Activated CD8-positive, alpha-beta memory T cell treated with anti-CD3 and anti-CD28 coated beads, Interleukin-2, amount 50 U/mL, for 1 hour (primary cell): Measurements from ENCODE around the gene PITPNC1.
"Not testable (repeated sequence)": the region's sequence is repeated elsewhere in the genome, so short reads cannot be mapped to it uniquely, and the experiment has no call there.

Experiments used
- DNase-seq: peaks from one replicate; pipeline ENCODE4 v3.0.0-alpha.2; 2020; ENCODE audit errors: extremely low read depth

Gene PITPNC1

DNA sequence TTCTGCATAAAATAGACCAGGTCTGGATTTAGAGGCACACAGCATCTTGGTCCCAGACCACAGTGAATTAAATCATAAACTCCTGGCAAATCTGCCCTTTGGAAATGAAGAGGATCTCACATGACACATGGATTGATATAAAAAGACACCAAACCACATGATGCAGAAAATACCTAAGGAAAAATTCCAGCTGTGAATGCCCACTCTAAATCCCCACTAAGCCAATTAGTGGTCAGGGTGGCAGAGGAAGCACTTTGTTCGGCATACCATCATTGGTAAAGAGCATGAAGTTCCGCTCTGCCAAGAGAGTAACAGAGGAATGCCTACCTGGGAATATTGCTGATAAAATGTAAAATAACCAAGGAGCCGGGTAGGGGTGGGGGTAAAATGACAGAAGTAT, 308.3 kb downstream of the PITPNC1 start:
- no peak for DNase-seq

DNA sequence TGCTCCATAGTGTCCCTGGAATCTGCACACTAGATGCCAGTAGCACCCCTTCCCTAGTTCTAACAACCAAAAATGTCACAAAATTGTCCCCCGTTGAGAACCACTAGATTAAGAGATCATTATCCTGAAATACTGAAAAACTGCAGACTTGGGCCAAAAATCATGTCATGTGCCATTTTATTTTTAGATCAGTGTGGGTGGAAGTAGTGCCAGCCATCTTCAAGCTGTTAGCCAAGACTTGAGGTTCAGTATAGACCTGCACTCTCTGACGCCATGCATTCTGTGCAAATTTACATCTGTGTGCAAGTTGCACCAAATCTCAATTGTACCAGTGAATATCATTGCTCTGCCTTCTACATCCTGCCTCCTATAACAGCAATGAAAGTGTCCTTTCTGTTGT, 309.2 kb downstream of the PITPNC1 start:
- no peak for DNase-seq

DNA sequence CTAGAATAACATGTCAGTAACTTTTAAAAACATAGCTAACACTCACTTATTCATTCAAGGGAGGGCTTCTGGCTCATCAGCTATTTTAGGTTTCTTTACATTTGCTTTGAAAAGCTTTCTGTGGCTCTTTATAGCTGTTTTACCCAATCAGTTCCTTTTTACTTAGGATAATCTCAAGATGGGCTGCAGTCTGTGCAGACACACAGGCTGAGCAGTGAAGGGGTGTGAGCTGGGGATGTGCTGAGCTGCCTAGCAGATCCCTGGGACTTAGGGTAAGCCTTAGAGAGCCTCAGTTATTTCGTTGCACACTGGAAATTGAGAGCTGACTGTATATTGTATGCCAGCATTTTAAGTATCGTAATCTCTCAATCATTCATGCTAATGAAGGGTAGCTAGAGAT, 310.4 kb downstream of the PITPNC1 start:
- no peak for DNase-seq

DNA sequence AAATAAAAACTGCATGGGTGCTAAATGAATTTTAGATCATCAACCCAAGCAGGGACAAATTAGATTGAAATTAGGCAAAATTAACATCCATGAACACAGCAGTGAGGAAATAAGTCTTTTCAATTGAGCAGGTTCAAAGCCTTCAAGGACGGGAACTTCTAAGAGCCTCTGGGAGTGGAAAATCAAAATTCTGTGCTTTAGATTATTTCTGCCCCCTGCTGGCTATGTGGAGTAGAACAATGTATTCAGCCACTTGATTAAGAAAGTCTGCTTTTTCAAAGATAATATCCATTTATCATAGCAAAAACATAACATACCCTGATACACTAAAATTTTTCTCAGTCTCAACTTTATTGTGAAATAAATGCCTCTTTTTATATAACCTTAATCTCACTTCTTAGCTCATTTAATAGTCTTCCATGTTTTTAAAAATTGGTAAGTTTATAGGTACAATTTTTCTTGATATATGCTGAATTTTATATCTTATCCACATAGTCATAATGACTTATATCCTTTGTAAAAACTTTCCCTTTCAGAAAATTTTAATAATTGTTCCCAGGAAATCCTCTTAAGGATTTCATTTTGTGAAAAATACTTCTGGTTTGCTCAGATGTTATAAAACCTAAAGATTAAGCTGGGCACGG, 312.6 kb downstream of the PITPNC1 start:
- peak; percentile 18 for DNase-seq

DNA sequence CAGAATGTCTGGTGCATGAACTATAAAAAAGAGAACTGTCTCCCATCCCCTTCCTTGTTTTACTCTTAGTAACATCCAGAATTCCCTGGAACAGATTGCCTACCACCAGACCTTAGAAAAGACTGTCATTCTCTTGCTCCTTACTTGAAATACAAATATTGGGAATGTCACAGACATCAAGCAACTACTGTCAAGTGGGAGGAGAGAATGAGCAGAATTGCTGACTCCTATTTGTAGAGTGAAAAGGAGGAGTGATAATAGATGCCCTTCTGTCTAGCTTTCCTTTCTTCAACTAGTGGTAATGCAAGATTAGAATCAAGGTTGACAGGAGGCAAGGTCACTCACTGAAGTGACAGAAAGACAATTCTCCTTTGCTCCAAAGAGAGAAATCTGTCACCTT, 316.7 kb downstream of the PITPNC1 start:
- DNase-seq: no peak

DNA sequence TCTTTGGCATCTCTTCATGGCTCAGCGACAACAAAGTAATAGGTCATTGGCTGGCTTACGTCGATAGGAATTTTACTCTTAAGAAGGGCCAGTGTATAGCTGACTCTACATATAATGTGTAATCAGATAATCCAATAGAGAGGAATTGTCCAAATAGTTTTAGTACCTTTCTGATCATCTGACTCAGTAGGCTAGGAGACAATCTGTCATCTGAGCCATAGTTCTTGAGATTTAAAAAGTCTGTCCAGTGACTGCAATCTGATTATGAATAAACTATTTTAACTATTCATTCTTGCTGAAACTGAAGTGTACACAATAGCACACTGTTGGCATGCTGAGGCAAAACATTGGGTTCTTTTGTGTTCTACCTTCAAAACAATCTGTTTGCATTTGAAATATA, 319.3 kb downstream of the PITPNC1 start:
- no peak for DNase-seq

DNA sequence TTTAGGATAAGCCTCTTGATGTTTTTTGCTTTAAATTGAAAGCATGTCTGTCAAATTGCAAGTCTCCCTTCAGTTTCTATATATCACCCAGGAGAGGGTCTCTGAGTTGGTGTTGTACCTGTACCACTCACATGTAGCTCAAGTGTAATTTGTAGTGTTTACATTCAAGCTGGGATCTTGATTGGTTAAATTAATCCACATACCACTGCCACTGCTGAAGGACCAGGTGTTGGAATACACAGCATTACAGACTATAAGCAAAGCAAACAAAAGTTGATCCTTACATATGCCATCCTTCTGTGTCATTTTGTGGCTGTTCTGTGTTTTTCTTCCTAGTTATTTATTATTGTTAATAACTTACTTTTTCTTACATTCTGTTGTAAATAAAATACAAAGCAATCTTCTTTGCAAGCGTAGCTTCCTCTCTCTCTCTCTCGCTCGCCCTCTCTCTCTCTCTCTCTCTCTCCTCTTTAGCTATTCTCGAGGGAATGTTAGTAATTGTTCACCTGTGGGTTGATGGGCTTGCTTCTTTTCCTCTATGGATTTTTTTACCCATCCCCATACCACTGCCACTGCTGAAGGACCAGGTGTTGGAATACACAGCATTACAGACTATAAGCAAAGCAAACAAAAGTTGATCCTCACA, 319.9 kb downstream of the PITPNC1 start:
- DNase-seq: no peak

DNA sequence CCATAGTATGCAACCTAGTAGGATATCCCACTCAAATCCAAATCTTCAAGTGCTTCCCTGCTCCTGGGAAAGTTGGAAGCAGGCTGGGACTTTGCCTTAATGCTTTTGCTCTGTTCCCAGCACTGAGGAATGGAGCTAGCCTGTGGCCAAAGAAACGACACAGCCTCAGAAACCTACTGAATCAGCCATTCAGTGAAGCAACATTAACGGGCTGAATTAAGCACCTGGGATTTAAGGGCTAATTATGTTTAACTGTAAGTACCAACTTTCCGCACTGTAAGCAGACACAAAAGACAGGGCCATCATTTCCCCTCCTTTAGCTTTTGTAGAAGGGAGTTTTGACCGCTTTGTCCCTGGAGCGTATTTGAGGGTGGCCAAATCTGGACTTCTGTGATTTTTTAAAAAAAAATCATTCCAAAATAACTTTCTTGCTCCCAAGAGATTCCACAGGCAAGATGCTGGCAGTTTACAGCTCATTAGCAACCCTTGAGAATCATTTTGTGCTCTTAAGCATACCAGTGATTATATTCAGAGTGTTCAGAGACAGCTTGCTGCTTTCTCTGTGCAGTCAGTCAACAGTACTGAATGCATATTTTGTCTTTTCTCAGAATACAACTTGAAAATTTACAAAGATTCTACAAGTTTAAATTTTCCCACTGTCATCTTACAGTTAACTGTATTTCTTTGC, 323.1 kb downstream of the PITPNC1 start:
- DNase-seq: no peak

DNA sequence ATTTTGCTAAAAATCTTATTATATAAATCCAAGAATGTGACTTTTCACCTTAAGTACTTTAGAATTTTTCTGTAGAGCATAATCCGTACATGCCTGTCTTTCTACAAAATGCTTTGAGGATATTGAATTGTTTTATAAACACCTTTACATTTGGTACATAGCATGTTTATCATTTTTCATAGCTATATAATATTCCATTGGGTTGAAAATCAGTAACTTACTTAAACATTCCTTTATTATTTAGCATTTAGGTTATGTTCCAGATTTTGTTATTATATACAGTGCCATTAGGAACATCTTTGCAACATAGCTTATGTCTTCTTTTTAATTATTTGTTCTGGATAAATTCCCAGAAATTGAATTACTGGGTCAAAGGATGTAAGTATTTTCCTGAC, 323.6 kb downstream of the PITPNC1 start:
- no peak for DNase-seq

DNA sequence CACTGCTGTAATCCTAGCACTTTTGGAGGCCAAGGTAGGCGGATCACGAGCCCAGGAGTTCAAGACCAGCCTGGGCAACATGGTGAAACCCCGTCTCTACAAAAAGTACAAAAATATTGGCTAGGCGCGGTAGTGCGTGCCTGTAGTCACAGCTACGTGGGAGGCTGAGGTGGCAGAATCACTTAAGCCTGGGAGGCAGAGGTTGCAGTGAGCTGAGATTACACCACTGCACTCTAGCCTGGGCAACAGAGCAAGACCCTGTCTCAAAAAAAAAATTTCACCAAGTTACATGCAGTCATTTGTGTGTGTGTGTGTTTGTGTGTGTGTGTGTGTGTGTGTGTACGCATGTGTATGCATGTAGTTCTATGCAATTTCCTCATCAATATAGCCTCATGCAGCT, 325.8 kb downstream of the PITPNC1 start:
- not testable (repeated sequence) for DNase-seq

DNA sequence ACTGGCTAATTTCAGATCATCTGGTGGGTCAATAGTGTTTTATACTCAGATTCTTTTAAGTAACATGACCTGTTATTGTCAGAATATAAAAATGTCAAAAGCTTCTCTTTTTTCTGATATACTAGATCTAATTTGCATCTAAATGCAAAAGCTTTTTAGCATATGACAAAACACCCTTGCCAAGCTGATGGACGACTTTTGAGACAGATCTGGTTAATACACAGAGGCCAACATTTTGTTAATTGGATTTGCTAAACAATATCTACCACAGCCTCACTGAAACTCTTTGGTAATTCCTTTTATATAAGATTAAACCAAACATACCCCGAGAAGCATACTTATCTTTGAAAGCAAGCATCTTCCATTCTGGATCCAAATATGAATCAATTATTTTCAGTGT, 330.4 kb downstream of the PITPNC1 start:
- no peak for DNase-seq

DNA sequence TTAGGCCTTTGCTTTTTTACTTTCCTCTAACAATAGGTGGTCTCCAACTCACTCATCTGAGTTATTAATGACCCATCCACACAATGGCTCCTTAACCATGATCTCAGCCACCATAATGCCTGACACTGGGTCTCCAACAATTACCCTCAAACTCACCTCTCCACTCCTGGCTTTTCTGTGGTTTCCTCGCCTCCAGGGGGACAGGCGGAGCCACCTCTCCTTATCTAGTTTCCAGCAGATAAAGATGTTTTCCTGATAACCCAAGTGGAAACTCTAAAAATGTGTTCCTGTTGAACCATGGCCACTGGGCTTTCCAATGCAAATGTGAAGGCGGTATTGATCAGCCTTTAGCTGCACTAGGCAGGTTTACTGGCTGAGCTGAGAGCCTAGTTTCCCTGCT, 331.3 kb downstream of the PITPNC1 start:
- DNase-seq: no peak

DNA sequence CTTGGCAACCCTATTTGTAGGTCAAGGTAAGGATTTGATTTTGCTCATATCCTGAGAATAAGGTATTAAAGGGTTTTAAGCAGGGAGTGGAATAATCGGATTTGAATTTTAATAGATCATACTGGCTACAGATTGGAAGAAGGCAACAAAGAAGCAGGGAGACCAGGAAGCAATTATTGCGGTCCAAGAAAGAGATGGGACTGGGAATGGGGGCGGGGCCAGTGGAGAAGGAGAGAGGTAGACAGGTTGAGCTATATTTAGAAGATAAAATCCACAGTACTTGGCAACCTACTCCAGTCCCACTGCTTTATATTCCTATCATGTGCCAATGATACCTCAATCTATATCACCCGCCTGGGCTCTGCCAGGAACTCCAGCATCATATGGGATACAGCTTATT, 334.8 kb downstream of the PITPNC1 start:
- DNase-seq: no peak

DNA sequence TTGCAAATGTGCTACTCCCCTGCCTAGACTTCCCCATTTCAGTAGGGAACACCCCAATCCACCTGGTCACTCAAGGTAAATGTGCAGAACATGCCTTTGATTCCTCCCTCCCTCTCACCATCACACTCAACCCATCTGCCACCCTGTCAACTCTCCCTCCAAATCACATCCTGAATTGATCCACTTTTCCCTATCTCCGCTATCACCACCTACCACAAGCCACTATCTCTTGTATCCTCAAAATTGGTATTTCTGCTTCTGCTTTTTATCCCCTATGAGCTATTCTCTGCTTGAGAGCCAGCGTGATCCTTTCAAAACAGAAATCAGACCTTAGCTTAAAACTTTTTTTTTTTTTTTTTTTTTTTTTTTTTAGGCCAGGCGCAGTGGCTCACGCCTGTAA, 335.3 kb downstream of the PITPNC1 start:
- no peak for DNase-seq

DNA sequence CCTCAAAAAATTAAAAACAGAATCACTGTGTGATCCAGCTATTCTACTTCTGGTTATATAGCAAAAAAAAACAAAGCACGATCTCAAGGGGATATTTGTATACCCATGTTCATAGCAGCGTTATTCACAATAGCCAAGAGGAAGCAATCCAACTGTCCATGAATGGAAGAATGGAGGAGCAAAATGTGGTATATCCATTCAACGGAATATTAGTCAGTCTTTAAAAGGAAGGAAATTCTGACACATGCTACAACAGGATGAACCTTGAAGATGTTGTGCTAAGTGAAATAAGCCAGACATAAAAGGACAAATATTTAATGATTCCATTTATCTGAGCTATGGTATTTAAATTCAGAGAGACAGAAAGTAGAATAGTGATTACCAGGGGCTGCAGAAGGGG, 336.1 kb downstream of the PITPNC1 start:
- no peak for DNase-seq

DNA sequence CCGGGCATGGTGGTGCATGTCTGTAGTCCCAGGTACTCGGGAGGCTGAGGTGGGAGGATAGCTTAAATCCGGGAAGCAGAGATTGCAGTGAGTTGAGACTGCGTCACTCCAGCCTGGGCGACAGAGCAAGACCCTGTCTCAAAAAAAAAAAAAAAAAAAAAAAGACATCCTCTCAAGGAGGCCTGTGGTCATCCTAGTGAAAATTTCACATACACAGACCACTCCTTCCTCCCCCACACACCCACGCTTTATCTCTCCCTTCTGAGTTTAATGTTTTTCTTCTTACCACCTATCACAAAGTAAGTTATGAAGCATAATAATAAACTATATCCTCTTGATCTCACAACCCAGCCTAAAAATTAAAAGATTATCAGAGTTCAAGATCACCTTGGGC, 339.3 kb downstream of the PITPNC1 start:
- DNase-seq: no peak

DNA sequence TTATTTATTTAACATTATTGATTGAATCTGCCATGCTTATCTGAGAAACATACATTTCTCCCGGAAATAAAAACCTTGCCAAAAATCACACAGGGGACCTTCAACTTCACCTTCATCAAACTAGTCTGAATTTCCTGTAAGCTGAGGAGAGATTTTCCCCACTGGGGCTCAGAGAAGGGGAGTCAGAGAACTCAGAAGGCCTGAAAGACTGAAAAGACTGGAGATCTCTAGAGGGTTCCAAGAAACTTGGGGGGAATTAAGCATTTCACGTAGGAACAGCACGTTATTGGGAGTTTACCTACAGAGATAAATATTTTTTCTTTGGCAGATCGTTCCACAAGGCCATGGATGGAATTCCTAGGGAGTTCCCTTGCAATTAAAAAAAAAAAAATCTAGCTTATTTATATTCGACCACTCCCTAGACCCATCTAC, 340.1 kb downstream of the PITPNC1 start:
- DNase-seq: no peak

DNA sequence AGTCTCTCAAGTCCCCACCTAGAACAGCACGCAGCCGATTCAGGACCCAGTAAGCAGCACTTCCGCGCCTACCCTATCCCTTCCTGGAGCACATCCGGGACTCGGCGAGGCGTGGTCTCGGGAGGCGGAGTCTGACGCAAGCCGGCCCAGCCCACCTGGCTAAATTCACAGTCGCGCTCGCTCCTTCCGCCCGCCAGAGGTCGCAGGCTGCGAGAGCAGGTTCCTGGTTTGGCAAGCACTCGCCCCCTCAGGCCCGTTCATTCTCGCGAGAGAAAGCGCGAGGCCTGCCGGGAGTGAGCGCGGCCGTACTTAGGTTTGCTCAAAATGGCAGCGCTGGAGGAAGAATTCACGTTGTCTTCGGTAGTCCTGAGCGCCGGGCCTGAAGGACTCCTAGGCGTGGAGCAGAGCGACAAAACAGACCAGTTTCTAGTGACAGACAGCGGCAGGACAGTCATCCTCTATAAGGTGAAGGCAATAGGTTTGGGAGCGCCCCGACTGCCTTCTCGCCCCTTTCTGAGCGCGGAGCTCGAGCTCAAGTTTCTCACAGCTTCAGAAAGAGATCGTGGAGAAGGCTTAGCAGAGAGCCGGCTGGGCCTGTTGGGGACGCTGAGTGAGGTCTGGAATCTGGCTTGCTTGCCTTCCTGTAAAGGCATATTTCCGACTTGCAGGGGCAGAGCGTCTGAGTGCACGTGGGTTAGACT, 340.7 kb downstream of the PITPNC1 start, which contains the start of gene NOL11:
Gene NOL11, plus strand, starts transcription at position 313 of the 701 bp plus-strand sequence. Its CDS starts 12 bp downstream, at position 325.
- DNase-seq: peak; percentile 93

DNA sequence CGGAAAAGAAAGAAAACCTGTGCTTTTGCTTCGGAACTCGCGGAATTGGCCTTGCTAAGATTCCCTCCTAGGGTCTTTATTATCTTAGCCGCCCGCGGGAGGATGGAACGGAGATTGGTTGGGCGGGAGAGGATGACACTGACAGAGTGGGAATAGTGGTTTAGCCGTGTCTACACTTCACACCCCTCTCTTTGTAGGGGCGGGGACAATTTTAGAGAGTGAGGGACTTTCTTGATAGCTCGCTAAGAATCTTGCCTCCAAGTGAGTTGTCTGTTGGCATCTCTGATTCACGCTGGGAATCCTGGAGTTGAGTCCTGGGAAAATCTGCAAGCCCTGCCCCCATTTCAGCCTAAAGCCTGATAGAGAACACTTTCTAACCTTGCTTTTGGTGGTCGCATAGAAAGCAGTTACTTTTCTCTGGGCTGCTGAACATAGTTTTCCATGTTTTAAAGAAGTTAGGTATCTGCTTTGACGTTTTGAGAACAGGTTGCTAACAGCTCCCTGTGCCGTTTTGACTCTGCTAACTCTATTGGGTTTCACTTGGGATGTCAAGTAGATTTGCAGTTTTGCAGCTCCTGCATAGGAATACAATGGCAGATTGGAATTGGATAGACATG, 341.4 kb downstream of the PITPNC1 start:
- DNase-seq: no peak

DNA sequence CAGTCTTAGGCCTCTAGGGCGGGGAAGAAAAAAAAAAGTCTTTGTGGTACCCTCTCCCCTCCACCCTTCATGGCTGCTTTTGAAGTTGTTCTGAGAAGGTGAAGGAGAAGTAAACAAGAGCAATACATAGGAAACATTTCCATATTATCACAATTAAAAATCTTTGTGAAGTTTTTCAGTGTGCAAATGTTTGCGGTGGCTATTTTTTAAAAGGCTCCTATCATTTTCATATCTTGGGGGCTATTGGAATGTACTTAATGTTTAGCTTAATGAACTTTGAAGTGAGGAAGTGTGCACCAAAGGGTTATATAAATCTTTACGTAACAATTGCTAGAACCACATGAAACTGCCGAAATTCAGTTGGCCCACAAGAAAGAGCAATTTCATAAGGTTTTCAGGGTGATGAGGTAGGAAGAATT, 348.3 kb downstream of the PITPNC1 start:
- no peak for DNase-seq

DNA sequence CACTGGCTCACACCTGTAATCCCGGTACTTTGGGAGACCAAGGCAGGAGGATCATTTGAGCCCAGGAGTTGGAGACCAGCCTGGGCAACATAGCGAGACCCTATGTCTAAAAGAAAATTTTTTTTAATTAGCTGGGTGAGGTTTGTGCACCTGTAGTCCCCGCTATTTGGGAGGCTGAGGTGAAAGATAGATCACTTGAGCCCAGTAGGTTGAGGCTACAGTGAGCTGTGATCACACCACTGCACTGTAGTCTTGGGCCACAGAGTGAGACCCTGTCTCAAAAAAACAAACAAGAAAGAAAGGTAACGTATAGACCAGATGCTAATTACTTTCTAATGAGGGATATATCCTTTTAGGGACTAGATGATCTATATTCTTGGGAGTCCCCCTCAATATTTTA, 348.7 kb downstream of the PITPNC1 start:
- no peak for DNase-seq
